Subcutaneous abdominal adipose tissue (tissue), 5 donors: ENCODE data around the gene POGK.
A peak's percentile ranks its signal among the peaks of the same experiment; 100 is the strongest.

ENCODE experiments used
- H3K27ac ChIP-seq: one replicate; pipeline ENCODE4 v1.7.0; 2013; ENCODE audit warnings: low read depth, mild to moderate bottlenecking, inconsistent platforms, low read length, moderate library complexity
- H3K27me3 ChIP-seq, 5 donors: one replicate each; pipeline ENCODE4 v1.7.0; 2013; ENCODE audit warnings: low read length in 5 of 5, inconsistent platforms in 1 of 5; ENCODE audit not compliant: control insufficient read depth in 5 of 5, insufficient read depth in 4 of 5
- H3K36me3 ChIP-seq, 5 donors: one replicate each; pipeline ENCODE4 v1.7.0; 2013; ENCODE audit warnings: low read length in 5 of 5; ENCODE audit not compliant: control insufficient read depth in 5 of 5, insufficient read depth in 5 of 5
- H3K4me1 ChIP-seq, 5 donors: one replicate each; pipeline ENCODE4 v1.7.0; 2013; ENCODE audit warnings: low read length in 5 of 5, mild to moderate bottlenecking in 3 of 5, moderate library complexity in 1 of 5; ENCODE audit not compliant: control insufficient read depth in 5 of 5, insufficient read depth in 5 of 5
- H3K4me3 ChIP-seq, 5 donors: one replicate each; pipeline ENCODE4 v1.7.0; 2013; ENCODE audit warnings: low read length in 5 of 5, low read depth in 1 of 5
- H3K9ac ChIP-seq, 5 donors: one replicate each; pipeline ENCODE4 v1.7.0; 2013; ENCODE audit warnings: low read length in 5 of 5, mild to moderate bottlenecking in 4 of 5, moderate library complexity in 3 of 5
- H3K9me3 ChIP-seq, 5 donors: one replicate each; pipeline ENCODE4 v1.7.0; 2013; ENCODE audit warnings: low read length in 5 of 5; ENCODE audit not compliant: control insufficient read depth in 5 of 5
- donor health status: healthy.
- donor health status: healthy.
- donor health status: healthy.
- donor health status: healthy.
- donor health status: healthy.

Gene POGK

GRCh38 chr1:166836733-166837132, 2.5 kb upstream of the POGK start:
- no peak overlapping the region for H3K27ac ChIP-seq

GRCh38 chr1:166839600-166840308, 479 bp downstream of the POGK start:
- Histone ChIP-seq H3K4me1 (peaks cover 7 to 42% (median 40%) of the 10 kb centered on the region in 5 donors), H3K27me3 (no peaks in the 10 kb centered on the region), H3K4me3 (peak overlapping the region; percentile 76 to 88 (median 79)), H3K36me3 (peaks cover 8 to 37% (median 35%) of the 10 kb centered on the region in 5 donors), H3K9me3 (no peaks in the 10 kb centered on the region), H3K9ac (peak overlapping the region; percentile 49 to 71 (median 66)), H3K27ac (peak overlapping the region; percentile 55)

More at GRCh38 chr1:166836733-166837132, 2.5 kb upstream of the POGK start:
- Histone ChIP-seq H3K4me1 (peaks cover 4 to 25% (median 24%) of the 10 kb centered on the region in 5 donors), H3K27me3 (peaks cover 0 to 4% (median 0%) of the 10 kb centered on the region in 5 donors), H3K9me3 (no peaks in the 10 kb centered on the region), H3K9ac (no peak overlapping the region), H3K36me3 (peaks cover 5 to 10% (median 7%) of the 10 kb centered on the region in 5 donors), H3K4me3 (no peak overlapping the region)

- peak overlapping the region; percentile 49 to 71 (median 66) for H3K9ac ChIP-seq
- H3K36me3 ChIP-seq: peaks cover 8 to 45% (median 42%) of the 10 kb centered on the region in 5 donors
- H3K4me3 ChIP-seq: peak overlapping the region; percentile 67 to 88 (median 72)
- no peaks in the 10 kb centered on the region for H3K27me3 ChIP-seq
- peak overlapping the region; percentile 55 for H3K27ac ChIP-seq
- H3K9me3 ChIP-seq: no peaks in the 10 kb centered on the region
- H3K4me1 ChIP-seq: peaks cover 7 to 45% (median 40%) of the 10 kb centered on the region in 5 donors
These were observed 1.3 kb downstream of the POGK start for GRCh38 chr1:166840309-166841274.

GRCh38 chr1:166843322-166843721, 4.0 kb downstream of the POGK start:
- Histone ChIP-seq H3K27ac (peak overlapping the region; percentile 32), H3K36me3 (peaks cover 20 to 72% (median 68%) of the 10 kb centered on the region in 5 donors), H3K9ac (peak overlapping the region in 2 of 5 donors; percentile 23 to 31), H3K27me3 (no peaks in the 10 kb centered on the region), H3K4me1 (peaks cover 7 to 42% (median 37%) of the 10 kb centered on the region in 5 donors), H3K4me3 (no peak overlapping the region), H3K9me3 (no peaks in the 10 kb centered on the region)

- Histone ChIP-seq H3K4me3 (no peak overlapping the region), H3K27me3 (no peaks in the 10 kb centered on the region), H3K27ac (peak overlapping the region; percentile 32), H3K4me1 (peaks cover 7 to 36% (median 30%) of the 10 kb centered on the region in 5 donors), H3K9ac (peak overlapping the region in 3 of 5 donors; percentile 18 to 38 (median 31)), H3K36me3 (peaks cover 23 to 78% (median 75%) of the 10 kb centered on the region in 5 donors), H3K9me3 (no peaks in the 10 kb centered on the region)
These were observed 4.7 kb downstream of the POGK start for GRCh38 chr1:166843769-166844596.

GRCh38 chr1:166844791-166845190, 5.5 kb downstream of the POGK start:
- Histone ChIP-seq H3K4me1 (peaks cover 7 to 36% (median 30%) of the 10 kb centered on the region in 5 donors), H3K4me3 (no peak overlapping the region), H3K36me3 (peaks cover 23 to 86% (median 83%) of the 10 kb centered on the region in 5 donors), H3K27me3 (no peaks in the 10 kb centered on the region), H3K27ac (peak overlapping the region; percentile 32), H3K9me3 (no peaks in the 10 kb centered on the region), H3K9ac (peak overlapping the region in 2 of 5 donors; percentile 4 to 38)

- Histone ChIP-seq H3K27me3 (no peaks in the 10 kb centered on the region), H3K4me3 (no peak overlapping the region), H3K4me1 (peaks cover 4 to 18% (median 15%) of the 10 kb centered on the region in 5 donors), H3K9ac (no peak overlapping the region), H3K9me3 (no peaks in the 10 kb centered on the region), H3K36me3 (peaks cover 34 to 98% (median 90%) of the 10 kb centered on the region in 5 donors), H3K27ac (no peak overlapping the region)
These were observed 8.9 kb downstream of the POGK start for GRCh38 chr1:166848193-166848592.

- no peak overlapping the region for H3K9ac ChIP-seq
- H3K4me3 ChIP-seq: no peak overlapping the region
- no peaks in the 10 kb centered on the region for H3K9me3 ChIP-seq
- no peak overlapping the region for H3K27ac ChIP-seq
- H3K27me3 ChIP-seq: no peaks in the 10 kb centered on the region
- peaks cover 37 to 98% (median 89%) of the 10 kb centered on the region in 5 donors for H3K36me3 ChIP-seq
- H3K4me1 ChIP-seq: peaks cover 3 to 9% (median 8%) of the 10 kb centered on the region in 5 donors
These were observed 9.9 kb downstream of the POGK start for GRCh38 chr1:166849135-166849534.

GRCh38 chr1:166852918-166853317, 13.6 kb downstream of the POGK start:
- Histone ChIP-seq H3K9ac (no peak overlapping the region), H3K27me3 (no peaks in the 10 kb centered on the region), H3K4me3 (no peak overlapping the region), H3K27ac (no peak overlapping the region), H3K36me3 (peaks cover 41 to 93% (median 85%) of the 10 kb centered on the region in 5 donors), H3K4me1 (no peaks in the 10 kb centered on the region), H3K9me3 (no peaks in the 10 kb centered on the region)
